Mucosa of rectum (tissue), 2 donors: ENCODE results near the gene TRIM44.

ENCODE experiments used
- H3K27ac ChIP-seq, 2 donors: one replicate each; pipeline ENCODE4 v1.7.0; 2013; ENCODE audit warnings: inconsistent platforms in 2 of 2, low read depth in 2 of 2, low read length in 2 of 2
- H3K27me3 ChIP-seq, 2 donors: one replicate each; pipeline ENCODE4 v1.7.0; 2013; ENCODE audit warnings: low read length in 2 of 2; ENCODE audit not compliant: control insufficient read depth in 2 of 2, insufficient read depth in 2 of 2
- H3K36me3 ChIP-seq, 2 donors: one replicate each; pipeline ENCODE4 v1.7.0; 2013; ENCODE audit warnings: low read length in 2 of 2; ENCODE audit not compliant: control insufficient read depth in 2 of 2, insufficient read depth in 2 of 2
- H3K4me1 ChIP-seq, 2 donors: one replicate each; pipeline ENCODE4 v1.7.0; 2013; ENCODE audit warnings: low read length in 2 of 2, mild to moderate bottlenecking in 1 of 2; ENCODE audit not compliant: control insufficient read depth in 2 of 2, insufficient read depth in 2 of 2
- H3K4me3 ChIP-seq, 2 donors: one replicate each; pipeline ENCODE4 v1.7.0; 2013; ENCODE audit warnings: low read length in 2 of 2
- H3K9ac ChIP-seq, 2 donors: one replicate each; pipeline ENCODE4 v1.7.0; 2013; ENCODE audit warnings: low read length in 2 of 2, low read depth in 1 of 2, mild to moderate bottlenecking in 1 of 2
- H3K9me3 ChIP-seq, 2 donors: one replicate each; pipeline ENCODE4 v1.7.0; 2013; ENCODE audit warnings: low read length in 2 of 2; ENCODE audit not compliant: control insufficient read depth in 2 of 2
- donor health status: healthy.
- donor health status: Normal muscosa, but diverticular disease.

TRIM44 gene

DNA sequence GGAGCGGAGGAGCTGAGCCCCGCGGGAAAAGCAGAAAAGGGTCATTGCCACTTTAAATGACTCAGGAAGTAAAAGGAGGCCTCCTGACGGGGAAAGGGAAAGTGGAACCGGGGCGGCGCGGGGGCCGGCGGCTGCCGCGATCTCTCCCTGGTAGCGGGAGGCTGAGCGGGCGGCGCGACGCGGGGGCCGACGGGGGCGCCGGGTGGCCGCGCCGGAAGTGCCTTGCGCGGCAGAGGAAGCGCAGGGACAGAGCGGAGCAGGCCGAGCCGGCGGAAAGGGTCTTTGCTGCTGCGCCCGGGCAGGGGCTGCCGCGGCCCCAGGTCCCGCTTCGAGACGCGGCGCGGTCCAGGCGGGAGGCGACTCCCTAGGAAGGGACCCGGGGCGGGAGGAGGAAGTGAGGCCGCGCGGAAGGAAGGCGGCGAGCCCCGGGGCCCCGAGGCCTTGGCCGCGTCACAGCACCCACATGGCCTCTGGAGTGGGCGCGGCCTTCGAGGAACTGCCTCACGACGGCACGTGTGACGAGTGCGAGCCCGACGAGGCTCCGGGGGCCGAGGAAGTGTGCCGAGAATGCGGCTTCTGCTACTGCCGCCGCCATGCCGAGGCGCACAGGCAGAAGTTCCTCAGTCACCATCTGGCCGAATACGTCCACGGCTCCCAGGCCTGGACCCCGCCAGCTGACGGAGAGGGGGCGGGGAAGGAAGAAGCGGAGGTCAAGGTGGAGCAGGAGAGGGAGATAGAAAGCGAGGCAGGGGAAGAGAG is at the start of gene TRIM44:
TSS of gene TRIM44 (plus strand) at position 127 of the 759 bp plus-strand sequence. CDS start at position 464, 337 bp downstream.
- peaks cover 0 to 3% of the 10 kb centered on the region in 2 donors for H3K27me3 ChIP-seq
- H3K4me3 ChIP-seq = peak within 1 kb of the TSS; percentile 81 to 99
- H3K36me3 ChIP-seq = no peaks in the 10 kb centered on the region
- H3K9me3 ChIP-seq = no peaks in the 10 kb centered on the region
- peak within 1 kb of the TSS; percentile 86 to 93 for H3K27ac ChIP-seq
- peaks cover 9 to 12% of the 10 kb centered on the region in 2 donors for H3K4me1 ChIP-seq
- H3K9ac ChIP-seq = peak within 1 kb of the TSS; percentile 81 to 84

GRCh38 chr11:35614939-35615569 is 47.5 kb upstream of the TRIM44 start:
- Histone ChIP-seq H3K9ac (no peak overlapping the region), H3K9me3 (no peaks in the 10 kb centered on the region), H3K27me3 (peaks cover 17 to 34% of the 10 kb centered on the region in 2 donors), H3K4me1 (peaks cover 8 to 17% of the 10 kb centered on the region in 2 donors), H3K27ac (no peak overlapping the region), H3K4me3 (no peak overlapping the region), H3K36me3 (no peaks in the 10 kb centered on the region)

DNA sequence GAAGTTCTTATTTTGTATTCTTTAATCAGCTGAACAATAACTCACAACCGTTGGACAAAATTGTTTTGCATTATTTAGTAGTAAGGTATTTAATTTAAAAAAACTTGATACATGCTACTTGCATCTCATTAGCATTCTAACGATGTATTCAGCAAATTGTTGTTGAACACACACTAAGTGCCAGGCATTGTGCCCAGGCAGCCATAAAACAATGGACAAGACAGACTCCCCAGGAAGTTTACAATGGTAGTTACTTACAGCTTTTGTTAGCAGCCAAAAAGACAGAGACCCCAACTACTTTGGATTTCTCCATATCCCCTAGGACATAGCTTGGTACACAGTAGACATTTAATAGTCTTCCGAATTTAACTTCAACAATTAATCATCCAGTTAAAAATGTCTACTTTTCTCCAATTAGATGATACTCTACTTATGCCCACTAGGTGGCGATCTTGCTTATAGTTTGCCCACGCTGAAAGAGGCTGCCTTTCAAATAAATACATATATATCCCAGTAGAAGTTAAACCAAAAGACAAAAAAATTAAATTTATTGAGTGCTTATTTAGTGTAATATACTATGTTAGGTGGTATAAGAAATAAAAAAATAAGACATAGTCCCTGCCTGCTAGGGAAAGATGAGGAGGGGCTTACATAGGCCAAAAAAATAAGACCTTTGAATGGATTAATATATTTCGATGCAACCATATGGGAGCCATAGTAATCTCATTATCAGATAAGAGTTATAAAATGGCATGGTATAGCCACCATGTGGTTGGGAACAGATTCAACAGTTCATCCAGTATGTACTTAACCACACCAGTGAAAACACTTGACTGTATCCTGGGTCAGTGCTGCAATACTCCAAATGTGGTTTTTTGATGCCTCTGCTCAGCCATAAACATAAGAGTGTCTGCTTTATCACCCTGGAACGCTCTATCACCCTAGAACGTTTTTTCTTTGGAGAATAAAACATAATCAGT is 46.4 kb upstream of the TRIM44 start:
- H3K27ac ChIP-seq = no peak overlapping the region
- no peaks in the 10 kb centered on the region for H3K9me3 ChIP-seq
- no peaks in the 10 kb centered on the region for H3K36me3 ChIP-seq
- peaks cover 8 to 17% of the 10 kb centered on the region in 2 donors for H3K4me1 ChIP-seq
- H3K27me3 ChIP-seq = peaks cover 21 to 43% of the 10 kb centered on the region in 2 donors
- no peak overlapping the region for H3K4me3 ChIP-seq
- H3K9ac ChIP-seq = no peak overlapping the region

DNA sequence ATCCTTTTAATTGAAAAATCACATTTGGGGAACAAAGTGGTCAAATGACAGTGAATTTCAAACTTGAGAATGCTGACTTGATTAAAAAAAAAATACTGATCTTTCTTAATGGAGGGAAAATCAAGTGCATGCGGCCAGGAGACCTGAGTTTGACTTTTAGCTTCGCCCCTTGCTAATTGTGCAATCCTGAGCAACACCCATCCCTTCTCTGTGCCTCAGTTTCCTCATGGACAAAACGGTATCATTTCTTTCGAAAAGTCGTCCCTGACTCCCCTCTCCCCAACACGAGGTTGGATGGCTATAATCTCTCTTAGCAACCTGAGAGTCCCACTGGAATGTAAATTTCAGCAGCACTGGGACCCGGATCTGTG is 45.3 kb upstream of the TRIM44 start:
- Histone ChIP-seq H3K36me3 (no peaks in the 10 kb centered on the region), H3K4me3 (peak overlapping the region; percentile 44 to 65), H3K9ac (peak overlapping the region in 1 of 2 donors; percentile 24), H3K27me3 (peaks cover 28 to 48% of the 10 kb centered on the region in 2 donors), H3K27ac (no peak overlapping the region), H3K9me3 (no peaks in the 10 kb centered on the region), H3K4me1 (peaks cover 14 to 17% of the 10 kb centered on the region in 2 donors)

GRCh38 chr11:35617687-35618496 is 44.7 kb upstream of the TRIM44 start, which contains the start of gene FJX1:
Gene FJX1, plus strand, starts transcription at chr11:35618460. Its CDS starts 177 bp downstream, at chr11:35618637.
- peak within 1 kb of the TSS in 1 of 2 donors; percentile 16 for H3K27ac ChIP-seq
- H3K36me3 ChIP-seq = no peaks in the 10 kb centered on the region
- no peaks in the 10 kb centered on the region for H3K9me3 ChIP-seq
- H3K9ac ChIP-seq = peak within 1 kb of the TSS in 1 of 2 donors; percentile 24
- H3K4me3 ChIP-seq = peak within 1 kb of the TSS; percentile 44 to 65
- H3K4me1 ChIP-seq = peaks cover 15 to 17% of the 10 kb centered on the region in 2 donors
- H3K27me3 ChIP-seq = peaks cover 34 to 54% of the 10 kb centered on the region in 2 donors

DNA sequence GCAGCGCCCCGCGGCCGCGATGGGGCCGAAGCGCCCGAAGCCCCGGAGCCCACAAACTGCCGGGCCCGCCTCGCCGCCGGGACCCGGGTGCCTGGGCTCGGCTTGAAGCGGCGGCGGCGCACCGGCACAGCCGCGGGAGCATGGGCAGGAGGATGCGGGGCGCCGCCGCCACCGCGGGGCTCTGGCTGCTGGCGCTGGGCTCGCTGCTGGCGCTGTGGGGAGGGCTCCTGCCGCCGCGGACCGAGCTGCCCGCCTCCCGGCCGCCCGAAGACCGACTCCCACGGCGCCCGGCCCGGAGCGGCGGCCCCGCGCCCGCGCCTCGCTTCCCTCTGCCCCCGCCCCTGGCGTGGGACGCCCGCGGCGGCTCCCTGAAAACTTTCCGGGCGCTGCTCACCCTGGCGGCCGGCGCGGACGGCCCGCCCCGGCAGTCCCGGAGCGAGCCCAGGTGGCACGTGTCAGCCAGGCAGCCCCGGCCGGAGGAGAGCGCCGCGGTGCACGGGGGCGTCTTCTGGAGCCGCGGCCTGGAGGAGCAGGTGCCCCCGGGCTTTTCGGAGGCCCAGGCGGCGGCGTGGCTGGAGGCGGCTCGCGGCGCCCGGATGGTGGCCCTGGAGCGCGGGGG is 44.0 kb upstream of the TRIM44 start:
- H3K9ac ChIP-seq = no peak overlapping the region
- H3K4me3 ChIP-seq = peak overlapping the region in 1 of 2 donors; percentile 24
- peaks cover 38 to 61% of the 10 kb centered on the region in 2 donors for H3K27me3 ChIP-seq
- no peaks in the 10 kb centered on the region for H3K36me3 ChIP-seq
- H3K9me3 ChIP-seq = no peaks in the 10 kb centered on the region
- H3K4me1 ChIP-seq = peaks cover 15 to 17% of the 10 kb centered on the region in 2 donors
- H3K27ac ChIP-seq = no peak overlapping the region

DNA sequence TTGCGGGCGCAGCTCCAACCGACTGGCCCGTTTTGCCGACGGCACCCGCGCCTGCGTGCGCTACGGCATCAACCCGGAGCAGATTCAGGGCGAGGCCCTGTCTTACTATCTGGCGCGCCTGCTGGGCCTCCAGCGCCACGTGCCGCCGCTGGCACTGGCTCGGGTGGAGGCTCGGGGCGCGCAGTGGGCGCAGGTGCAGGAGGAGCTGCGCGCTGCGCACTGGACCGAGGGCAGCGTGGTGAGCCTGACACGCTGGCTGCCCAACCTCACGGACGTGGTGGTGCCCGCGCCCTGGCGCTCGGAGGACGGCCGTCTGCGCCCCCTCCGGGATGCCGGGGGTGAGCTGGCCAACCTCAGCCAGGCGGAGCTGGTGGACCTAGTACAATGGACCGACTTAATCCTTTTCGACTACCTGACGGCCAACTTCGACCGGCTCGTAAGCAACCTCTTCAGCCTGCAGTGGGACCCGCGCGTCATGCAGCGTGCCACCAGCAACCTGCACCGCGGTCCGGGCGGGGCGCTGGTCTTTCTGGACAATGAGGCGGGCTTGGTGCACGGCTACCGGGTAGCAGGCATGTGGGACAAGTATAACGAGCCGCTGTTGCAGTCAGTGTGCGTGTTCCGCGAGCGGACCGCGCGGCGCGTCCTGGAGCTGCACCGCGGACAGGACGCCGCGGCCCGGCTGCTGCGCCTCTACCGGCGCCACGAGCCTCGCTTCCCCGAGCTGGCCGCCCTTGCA is 43.3 kb upstream of the TRIM44 start:
- Histone ChIP-seq H3K9me3 (no peaks in the 10 kb centered on the region), H3K27ac (no peak overlapping the region), H3K9ac (no peak overlapping the region), H3K27me3 (peaks cover 42 to 62% of the 10 kb centered on the region in 2 donors), H3K4me1 (peaks cover 15 to 17% of the 10 kb centered on the region in 2 donors), H3K36me3 (no peaks in the 10 kb centered on the region), H3K4me3 (peak overlapping the region; percentile 26 to 49)

DNA sequence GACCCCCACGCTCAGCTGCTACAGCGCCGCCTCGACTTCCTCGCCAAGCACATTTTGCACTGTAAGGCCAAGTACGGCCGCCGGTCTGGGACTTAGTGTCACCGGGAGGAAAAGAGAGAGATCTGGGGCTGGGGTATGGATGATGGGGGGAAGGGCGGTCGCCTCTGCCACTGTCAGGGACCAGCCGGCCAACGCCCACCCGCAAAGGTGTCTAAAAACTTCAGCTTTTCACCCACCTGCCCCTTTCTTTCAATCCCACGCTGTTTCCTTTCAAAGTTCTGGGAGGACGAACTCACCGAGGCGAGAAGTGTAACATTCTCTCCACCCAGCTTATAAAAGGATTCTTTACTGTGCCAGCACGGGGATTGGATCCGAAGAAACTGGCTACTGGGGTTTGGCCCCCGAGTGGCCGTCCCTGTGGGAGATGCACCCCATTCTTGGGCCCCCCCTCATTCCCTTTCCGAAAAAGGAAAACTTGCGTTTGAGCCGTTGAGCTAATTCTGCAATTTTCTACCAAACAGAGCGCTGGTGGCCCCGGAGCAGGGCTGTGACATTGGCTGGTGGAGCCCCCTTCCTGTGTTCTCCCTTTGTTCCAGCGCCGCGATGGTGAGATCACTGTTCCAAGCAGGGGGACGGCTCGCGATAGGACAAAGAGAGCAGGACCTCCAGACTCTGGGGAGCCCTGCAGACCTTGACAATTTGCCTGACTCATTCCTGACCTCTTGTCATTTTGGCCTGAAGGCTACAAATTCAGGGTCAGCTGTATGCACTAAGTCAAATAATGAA is 42.5 kb upstream of the TRIM44 start:
- Histone ChIP-seq H3K4me3 (peak overlapping the region; percentile 26 to 49), H3K27ac (no peak overlapping the region), H3K4me1 (peaks cover 15 to 17% of the 10 kb centered on the region in 2 donors), H3K9me3 (no peaks in the 10 kb centered on the region), H3K27me3 (peaks cover 42 to 62% of the 10 kb centered on the region in 2 donors), H3K36me3 (no peaks in the 10 kb centered on the region), H3K9ac (no peak overlapping the region)
